Body of pancreas (tissue), 4 donors: Measurements from ENCODE around the gene CDKL5. TPM values are rescaled to one million over a fixed set of nuclear protein-coding genes. Genes with fewer than 3 reads are reported as not detected.

Experiments used
- ATAC-seq: fragments of 150-250 bp; one replicate; pipeline ENCODE4 v1.9.1; 2016
- DNase-seq, 4 donors: peaks; one replicate each; pipeline ENCODE4 v3.0.0-alpha.2; 2019
- H3K27ac ChIP-seq, 4 donors: fragments of 200-600 bp; sonication (generic); 1 replicate in 3 of 4; 2 replicates in 1 of 4; pipeline versions ENCODE4 v1.5.1 to v1.6.1; 2016 to 2019; ENCODE audit warnings: mild to moderate bottlenecking in 1 of 4, mixed read lengths in 1 of 4, moderate library complexity in 1 of 4
- H3K27me3 ChIP-seq, 2 donors: fragments of 200-600 bp; sonication (generic); one replicate each; pipeline ENCODE4 v1.6.0; 2016; ENCODE audit warnings: mild to moderate bottlenecking in 1 of 2
- H3K36me3 ChIP-seq, 2 donors: fragments of 200-600 bp; sonication (generic); replicated peaks in 1 of 2; 2 replicates each; pipeline ENCODE4 v1.5.1; 2016; ENCODE audit warnings: low read depth in 2 of 2; ENCODE audit not compliant: insufficient read depth in 1 of 2
- H3K4me1 ChIP-seq: fragments of 200-600 bp; sonication (generic); one replicate; pipeline ENCODE4 v1.6.0; 2016
- H3K4me3 ChIP-seq, 2 donors: fragments of 200-600 bp; sonication (generic); 1 replicate in 1 of 2; 2 replicates in 1 of 2; pipeline ENCODE4 v1.5.1; 2016 to 2019
- H3K9me3 ChIP-seq, 3 donors: fragments of 200-600 bp; sonication (generic); 1 replicate in 2 of 3; 2 replicates in 1 of 3; pipeline ENCODE4 v1.5.1; 2016
- CTCF ChIP-seq, 7 experiments: fragments of 450-650 bp in 4 of 7; fragments of 200-600 bp in 3 of 7; sonication (generic) in 3 of 7; IDR thresholded peaks; one replicate each; pipeline ENCODE4 v1.5.1; 2016 to 2019; ENCODE audit warnings: antibody characterized with exemption in 7 of 7
- POLR2A ChIP-seq, 3 donors: fragments of 450-650 bp; IDR thresholded peaks; one replicate each; pipeline ENCODE4 v1.6.1; 2016; ENCODE audit warnings: antibody characterized with exemption in 3 of 3, mild to moderate bottlenecking in 2 of 3
- WGBS, 2 donors: methylation state at CpG; one replicate each; pipeline ENCODE4 v1.1.5; 2017; 5-methylcytosine and 5-hydroxymethylcytosine counted together
- intact Hi-C: fragments of 100-400 bp; cut with DNase I; formaldehyde crosslinking; loops from one replicate; pipeline ENCODE4 v1.15.1; 2023
- total RNA-seq, 2 donors: library from RNA; depleted of rRNA; stranded (reverse); fragments of >200 nt; gene quantifications; one replicate each; pipeline ENCODE4 v1.1.0, GENCODE V29; 2016

CDKL5 gene
- total RNA-seq, 2 donors from 2014 or later = 3.6 to 5.7 TPM

GRCh38 chrX:18449236-18449635 lies 23.8 kb downstream of the CDKL5 start:
- intact Hi-C loops = no loop called here
- no peak overlapping the region for H3K4me3 ChIP-seq
- no peak overlapping the region for H3K27ac ChIP-seq
- no peaks in the 10 kb centered on the region for H3K36me3 ChIP-seq
- TF ChIP-seq CTCF (IDR thresholded peaks at IDR 0.05) (no peak), POLR2A (IDR thresholded peaks at IDR 0.05) (no peak)
- H3K4me1 ChIP-seq = no peaks in the 10 kb centered on the region
- 91 to 100% methylated on average over 3 to 4 of the region's 4 CpGs for WGBS, 2 donors
- ATAC-seq (no peak), DNase-seq (no peak)
- H3K9me3 ChIP-seq = no peaks in the 10 kb centered on the region
- H3K27me3 ChIP-seq = no peaks in the 10 kb centered on the region

- intact Hi-C loops = no loop called here
- Histone ChIP-seq H3K4me3 (no peak overlapping the region), H3K9me3 (no peaks in the 10 kb centered on the region), H3K36me3 (no peaks in the 10 kb centered on the region), H3K27ac (no peak overlapping the region), H3K4me1 (peaks cover 4% of the 10 kb centered on the region), H3K27me3 (no peaks in the 10 kb centered on the region)
- WGBS, 2 donors = 29 to 55% methylated on average over 2 of the region's 2 CpGs
- no peak for ATAC-seq
- no peak for TF ChIP-seq POLR2A (IDR thresholded peaks at IDR 0.05)
- no peak for TF ChIP-seq CTCF (IDR thresholded peaks at IDR 0.05)
- DNase-seq = no peak
Observed at GRCh38 chrX:18455384-18455783, 30.0 kb downstream of the CDKL5 start.

GRCh38 chrX:18457000-18457399 lies 31.6 kb downstream of the CDKL5 start:
- H3K4me1 ChIP-seq = peaks cover 4% of the 10 kb centered on the region
- no peak overlapping the region for H3K27ac ChIP-seq
- no peak overlapping the region for H3K4me3 ChIP-seq
- no peaks in the 10 kb centered on the region for H3K27me3 ChIP-seq
- ATAC-seq = no peak
- intact Hi-C loops = no loop called here
- 71 to 86% methylated on average over 2 of the region's 2 CpGs for WGBS, 2 donors
- H3K9me3 ChIP-seq = no peaks in the 10 kb centered on the region
- TF ChIP-seq POLR2A (IDR thresholded peaks at IDR 0.05) = no peak
- TF ChIP-seq CTCF (IDR thresholded peaks at IDR 0.05) = no peak
- DNase-seq = no peak
- no peaks in the 10 kb centered on the region for H3K36me3 ChIP-seq

GRCh38 chrX:18461431-18461830 lies 36.0 kb downstream of the CDKL5 start:
- no peak for TF ChIP-seq CTCF (IDR thresholded peaks at IDR 0.05)
- TF ChIP-seq POLR2A (IDR thresholded peaks at IDR 0.05) = no peak
- intact Hi-C loops = no loop called here
- ATAC-seq = no peak

GRCh38 chrX:18464499-18464898 lies 39.1 kb downstream of the CDKL5 start:
- ATAC-seq (no peak), DNase-seq (no peak)
- no peaks in the 10 kb centered on the region for H3K27me3 ChIP-seq
- TF ChIP-seq POLR2A (IDR thresholded peaks at IDR 0.05) (no peak), CTCF (IDR thresholded peaks at IDR 0.05) (no peak)
- H3K9me3 ChIP-seq = no peaks in the 10 kb centered on the region
- intact Hi-C loops = no loop called here
- no peak overlapping the region for H3K4me3 ChIP-seq
- H3K27ac ChIP-seq = no peak overlapping the region
- H3K36me3 ChIP-seq = no peaks in the 10 kb centered on the region
- no peaks in the 10 kb centered on the region for H3K4me1 ChIP-seq

More at GRCh38 chrX:18461431-18461830, 36.0 kb downstream of the CDKL5 start:
- Histone ChIP-seq H3K27ac (no peak overlapping the region), H3K27me3 (no peaks in the 10 kb centered on the region), H3K4me1 (no peaks in the 10 kb centered on the region), H3K36me3 (no peaks in the 10 kb centered on the region), H3K4me3 (no peak overlapping the region), H3K9me3 (no peaks in the 10 kb centered on the region)
- DNase-seq = no peak
- WGBS, 2 donors = 31 to 62% methylated on average over 1 of the region's 1 CpG
